ENCODE measurements around the gene VPS37C. TPM values are rescaled to one million over a fixed set of nuclear protein-coding genes. Genes with fewer than 3 reads are reported as not detected.

Gene VPS37C
- total and polyA plus RNA-seq, 4 donors, result 14.8 to 35.8 (median 22.3) TPM

DNA sequence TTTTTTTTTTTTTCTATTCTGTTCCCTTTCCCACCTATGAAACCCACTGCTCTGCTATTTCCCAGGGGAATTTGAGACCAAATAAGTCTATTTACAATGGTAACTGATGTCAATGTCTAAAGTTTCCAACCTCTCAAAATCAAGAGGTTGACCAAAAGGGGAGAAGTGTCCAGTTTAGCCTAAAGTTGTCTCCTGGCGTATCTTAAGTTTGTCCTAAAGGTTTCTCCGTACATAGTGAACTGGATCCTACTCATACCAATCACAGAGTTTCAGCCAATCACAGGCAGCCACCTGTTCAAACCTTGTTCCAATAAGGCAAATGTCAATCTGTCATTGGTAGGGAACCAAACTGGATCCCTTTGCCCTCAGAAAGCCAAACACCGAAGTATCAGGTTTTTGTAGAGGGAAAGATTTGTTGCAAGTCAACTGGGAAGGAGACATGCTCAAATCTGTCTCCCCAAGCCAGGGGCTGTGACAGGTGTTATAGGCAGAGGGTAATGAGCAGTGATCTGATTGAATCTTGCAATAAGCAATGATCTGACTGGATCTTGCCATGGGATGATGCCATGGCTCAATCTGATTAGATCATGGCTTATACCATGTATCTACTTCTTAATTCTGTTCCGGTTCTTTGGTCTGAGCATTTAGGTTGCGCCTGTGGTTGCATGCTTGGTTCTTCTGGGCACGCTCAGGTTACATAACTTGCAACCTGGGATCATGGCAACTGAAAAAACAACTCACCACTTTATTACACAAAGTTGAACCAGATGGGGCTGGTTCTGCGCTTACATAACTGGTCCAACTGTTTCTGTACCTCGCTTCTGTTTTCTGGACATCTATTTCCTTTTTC, 1.1 kb upstream of the VPS37C start:
- Histone ChIP-seq H3K4me3 (no peak overlapping the region), H3K27me3 (ENCODE audit: control insufficient read depth in 3 of 3, insufficient read depth in 3 of 3, low read length in 2 of 3) (no peaks in the 10 kb centered on the region), H3K9me3 (ENCODE audit: control insufficient read depth in 4 of 4, insufficient read depth in 3 of 4, low read length in 3 of 4) (no peaks in the 10 kb centered on the region), H3K36me3 (ENCODE audit: control insufficient read depth in 4 of 4, insufficient read depth in 4 of 4, low read length in 4 of 4) (no peaks in the 10 kb centered on the region), H3K9ac (ENCODE audit: insufficient read depth in 1 of 2, low read length in 2 of 2) (peak overlapping the region; percentile 52 to 82), H3K4me1 (ENCODE audit: control insufficient read depth in 5 of 5, insufficient read depth in 5 of 5, low read length in 5 of 5) (peaks cover 3 to 17% (median 4%) of the 10 kb centered on the region in 5 donors), H3K27ac (ENCODE audit: low read depth in 1 of 2, low read length in 1 of 2) (peak overlapping the region; percentile 75 to 94)
- TF ChIP-seq, protein P1, sequence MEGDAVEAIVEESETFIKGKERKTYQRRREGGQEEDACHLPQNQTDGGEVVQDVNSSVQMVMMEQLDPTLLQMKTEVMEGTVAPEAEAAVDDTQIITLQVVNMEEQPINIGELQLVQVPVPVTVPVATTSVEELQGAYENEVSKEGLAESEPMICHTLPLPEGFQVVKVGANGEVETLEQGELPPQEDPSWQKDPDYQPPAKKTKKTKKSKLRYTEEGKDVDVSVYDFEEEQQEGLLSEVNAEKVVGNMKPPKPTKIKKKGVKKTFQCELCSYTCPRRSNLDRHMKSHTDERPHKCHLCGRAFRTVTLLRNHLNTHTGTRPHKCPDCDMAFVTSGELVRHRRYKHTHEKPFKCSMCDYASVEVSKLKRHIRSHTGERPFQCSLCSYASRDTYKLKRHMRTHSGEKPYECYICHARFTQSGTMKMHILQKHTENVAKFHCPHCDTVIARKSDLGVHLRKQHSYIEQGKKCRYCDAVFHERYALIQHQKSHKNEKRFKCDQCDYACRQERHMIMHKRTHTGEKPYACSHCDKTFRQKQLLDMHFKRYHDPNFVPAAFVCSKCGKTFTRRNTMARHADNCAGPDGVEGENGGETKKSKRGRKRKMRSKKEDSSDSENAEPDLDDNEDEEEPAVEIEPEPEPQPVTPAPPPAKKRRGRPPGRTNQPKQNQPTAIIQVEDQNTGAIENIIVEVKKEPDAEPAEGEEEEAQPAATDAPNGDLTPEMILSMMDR (IDR thresholded peaks at IDR 0.05; ENCODE audit: control extremely low read depth, extremely low read depth), result no peak
- 47 to 66% methylated on average over 8 of the region's 8 CpGs for WGBS, 2 donors
- DNase-seq (peak in 1 of 3 donors; percentile 45), ATAC-seq (ENCODE audit: insufficient read depth, low FRiP score) (no peak)

DNA sequence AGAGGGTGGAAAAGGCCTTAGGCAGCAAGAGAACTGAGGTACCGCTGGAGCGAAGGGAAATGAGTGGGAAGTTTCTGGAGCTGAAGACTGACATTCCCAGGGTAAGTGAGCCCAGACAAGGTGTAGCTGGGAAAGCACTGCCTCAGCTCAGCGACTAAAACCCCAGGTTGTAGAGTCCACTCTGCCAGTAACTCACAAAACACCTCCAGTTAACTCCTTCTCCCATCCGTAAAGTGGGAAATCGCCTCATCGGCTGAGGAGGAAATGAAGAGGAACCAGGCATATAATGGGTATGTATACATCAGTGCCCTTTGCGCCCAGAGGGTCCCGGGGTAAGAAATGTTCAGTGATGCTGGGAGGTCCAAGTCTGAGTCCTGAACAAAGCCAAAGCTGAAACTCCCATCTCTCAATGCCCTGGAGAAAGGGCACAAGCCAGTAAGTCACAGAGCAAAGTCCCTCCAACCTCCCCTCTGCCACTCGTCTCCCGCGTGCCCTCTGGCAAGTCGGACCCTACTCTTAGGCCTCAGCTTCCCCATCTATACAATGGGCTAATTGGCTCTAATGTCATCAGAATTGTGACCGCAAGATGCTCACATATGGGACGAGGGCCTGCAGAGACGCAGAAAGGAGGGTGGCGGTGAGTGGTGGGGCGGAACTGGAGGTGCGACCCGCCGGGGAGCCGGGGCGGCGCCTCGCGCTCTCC, 588 bp downstream of the VPS37C start:
- ATAC-seq (ENCODE audit: insufficient read depth, low FRiP score), result no peak
- peak overlapping the region; percentile 78 for H3K4me3 ChIP-seq
- no peaks in the 10 kb centered on the region for H3K9me3 ChIP-seq (ENCODE audit: control insufficient read depth in 4 of 4, insufficient read depth in 3 of 4, low read length in 3 of 4)
- WGBS, 2 donors, result 14 to 16% methylated on average over 25 of the region's 25 CpGs
- TF ChIP-seq, protein P1 (IDR thresholded peaks at IDR 0.05; ENCODE audit: control extremely low read depth, extremely low read depth), result no peak
- H3K9ac ChIP-seq (ENCODE audit: insufficient read depth in 1 of 2, low read length in 2 of 2), result peak overlapping the region; percentile 30 to 79
- DNase-seq, result peak in 1 of 3 donors; percentile 21
- peak overlapping the region; percentile 94 to 99 for H3K27ac ChIP-seq (ENCODE audit: low read depth in 1 of 2, low read length in 1 of 2)
- H3K36me3 ChIP-seq (ENCODE audit: control insufficient read depth in 4 of 4, insufficient read depth in 4 of 4, low read length in 4 of 4), result peaks cover 0 to 2% (median 0%) of the 10 kb centered on the region in 4 donors
- peaks cover 3 to 17% (median 4%) of the 10 kb centered on the region in 5 donors for H3K4me1 ChIP-seq (ENCODE audit: control insufficient read depth in 5 of 5, insufficient read depth in 5 of 5, low read length in 5 of 5)
- no peaks in the 10 kb centered on the region for H3K27me3 ChIP-seq (ENCODE audit: control insufficient read depth in 3 of 3, insufficient read depth in 3 of 3, low read length in 2 of 3)

DNA sequence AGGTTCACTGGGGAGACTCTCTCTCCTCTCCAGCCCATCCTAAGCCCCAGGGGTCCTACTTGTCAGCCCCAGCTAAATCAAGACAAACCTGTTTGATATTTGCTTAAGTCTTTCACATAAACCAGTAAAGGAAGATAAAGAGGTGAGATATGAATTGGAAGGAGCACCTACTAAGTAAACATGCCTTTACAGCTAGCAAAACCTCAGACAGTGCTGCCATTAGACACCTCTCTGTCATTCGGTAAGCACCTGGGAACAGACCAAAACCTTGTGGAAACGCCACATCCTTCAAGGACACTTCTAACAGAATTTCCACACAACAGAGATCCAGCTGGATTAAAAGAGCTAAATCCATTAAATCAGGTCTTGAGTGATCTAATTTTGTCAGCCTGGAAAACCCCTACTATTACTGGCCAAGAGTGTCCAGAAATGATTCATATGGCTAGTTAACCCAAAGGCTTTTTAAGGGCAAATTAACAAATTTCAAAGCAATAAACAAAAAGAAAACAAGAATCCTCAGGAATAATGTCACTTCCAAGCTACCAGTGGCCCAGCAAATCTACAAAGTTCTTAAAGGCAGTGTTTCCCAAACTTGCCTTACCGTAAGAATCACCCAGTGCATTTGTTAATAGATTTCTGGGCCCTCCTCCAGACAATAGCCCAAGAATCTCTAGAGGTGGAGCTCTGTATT, 2.4 kb downstream of the VPS37C start:
- Histone ChIP-seq H3K4me3 (no peak overlapping the region), H3K9ac (ENCODE audit: insufficient read depth in 1 of 2, low read length in 2 of 2) (no peak overlapping the region)
- no peak for ATAC-seq (ENCODE audit: insufficient read depth, low FRiP score)

More for the DNA sequence above, 2.4 kb downstream of the VPS37C start:
- DNase-seq, result peak in 1 of 3 donors; percentile 18
- WGBS, 2 donors, result 34 to 76% methylated on average over 3 of the region's 3 CpGs
- H3K9me3 ChIP-seq (ENCODE audit: control insufficient read depth in 4 of 4, insufficient read depth in 3 of 4, low read length in 3 of 4), result peaks cover 0 to 3% (median 0%) of the 10 kb centered on the region in 4 donors
- peak overlapping the region in 1 of 2 donors; percentile 0 for H3K27ac ChIP-seq (ENCODE audit: low read depth in 1 of 2, low read length in 1 of 2)
- no peaks in the 10 kb centered on the region for H3K27me3 ChIP-seq (ENCODE audit: control insufficient read depth in 3 of 3, insufficient read depth in 3 of 3, low read length in 2 of 3)
- peaks cover 0 to 4% (median 0%) of the 10 kb centered on the region in 4 donors for H3K36me3 ChIP-seq (ENCODE audit: control insufficient read depth in 4 of 4, insufficient read depth in 4 of 4, low read length in 4 of 4)
- H3K4me1 ChIP-seq (ENCODE audit: control insufficient read depth in 5 of 5, insufficient read depth in 5 of 5, low read length in 5 of 5), result peaks cover 3 to 17% (median 4%) of the 10 kb centered on the region in 5 donors
- TF ChIP-seq, protein P1 (IDR thresholded peaks at IDR 0.05; ENCODE audit: control extremely low read depth, extremely low read depth), result no peak

Measured in lung (tissue), 12 donors.